Endothelial cell (in vitro differentiated cells): Measurements from ENCODE around the gene NTM. TPM values are rescaled to one million over a fixed set of nuclear protein-coding genes. Genes with fewer than 3 reads are reported as not detected.

Experiments
- DNase-seq: peaks from one replicate; pipeline ENCODE4 v3.0.0; 2021; ENCODE audit warnings: low spot score
- H3K27ac Mint-ChIP-seq: one replicate; pipeline ENCODE4 v1.8.0; 2021; ENCODE audit warnings: mixed read lengths, inconsistent platforms; ENCODE audit not compliant: unreplicated experiment
- H3K27me3 Mint-ChIP-seq: one replicate; pipeline ENCODE4 v1.8.0; 2021; ENCODE audit warnings: mild to moderate bottlenecking, moderate library complexity, mixed read lengths, inconsistent platforms; ENCODE audit not compliant: unreplicated experiment
- H3K36me3 Mint-ChIP-seq: one replicate; pipeline ENCODE4 v1.8.0; 2021; ENCODE audit warnings: mild to moderate bottlenecking, low read depth, mixed read lengths, inconsistent platforms; ENCODE audit not compliant: unreplicated experiment
- H3K4me1 Mint-ChIP-seq: one replicate; pipeline ENCODE4 v1.8.0; 2021; ENCODE audit warnings: mild to moderate bottlenecking, mixed read lengths, inconsistent platforms; ENCODE audit not compliant: unreplicated experiment
- H3K4me3 Mint-ChIP-seq: one replicate; pipeline ENCODE4 v1.8.0; 2021; ENCODE audit warnings: mild to moderate bottlenecking, mixed read lengths, inconsistent platforms; ENCODE audit not compliant: unreplicated experiment
- H3K9me3 Mint-ChIP-seq: one replicate; pipeline ENCODE4 v1.8.0; 2021; ENCODE audit warnings: mixed read lengths, inconsistent platforms; ENCODE audit not compliant: unreplicated experiment
- total RNA-seq: library from RNA; stranded (reverse); fragmentation: NEBNext Ultra II Directional; extraction: Animal tissue kit (Norgen Biotek cat#: 25700); gene quantifications from one replicate; pipeline ENCODE4 v1.2.1, GENCODE V29; 2021; ENCODE audit not compliant: unreplicated experiment
- TF ChIP-seq, protein P1 (sequence below): fragments of 200-600 bp; sonication (generic); IDR thresholded peaks from one replicate; pipeline ENCODE4 v1.5.0; 2021; ENCODE audit warnings: antibody characterized with exemption; ENCODE audit not compliant: unreplicated experiment

NTM gene
- total RNA-seq, 1 donor from 2014 or later, result 3.6 TPM

DNA sequence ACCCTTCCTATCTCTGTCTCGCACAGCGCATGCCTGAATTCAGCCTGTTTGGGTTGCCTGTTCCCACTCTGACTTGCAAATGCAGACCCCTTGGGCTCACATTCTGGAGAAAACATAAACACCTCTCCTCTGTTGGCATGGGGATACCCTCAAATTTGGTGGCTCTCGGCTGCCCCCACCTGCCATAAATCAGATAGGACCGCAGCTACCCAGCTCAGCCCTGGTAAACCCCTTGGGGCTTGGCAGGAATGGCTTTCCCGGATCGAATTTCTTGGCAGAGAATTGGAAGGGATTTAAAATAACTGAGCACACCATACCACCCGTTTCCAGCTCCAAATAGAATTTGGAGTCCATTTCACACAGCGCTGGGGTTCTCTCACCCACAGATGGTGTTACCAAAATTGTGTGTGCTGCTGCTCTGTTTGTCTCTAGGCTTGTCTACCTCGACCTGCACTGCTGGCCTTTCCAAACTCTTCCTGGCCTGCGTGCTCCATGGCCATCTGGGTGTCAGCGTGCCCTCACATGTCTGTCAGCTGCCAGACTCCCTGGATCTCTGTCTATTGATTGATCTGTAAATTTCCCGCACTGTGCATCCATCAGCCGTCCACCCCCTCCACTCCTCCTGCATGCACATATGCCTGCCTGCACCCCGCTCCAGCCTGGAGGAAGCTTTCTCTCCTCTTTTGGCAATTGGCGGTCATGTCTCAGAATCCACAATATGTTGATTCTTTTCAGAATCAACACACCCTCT, 134.0 kb downstream of the NTM start:
- Mint-ChIP-seq H3K4me1 (peaks cover 7% of the 10 kb centered on the region), H3K27ac (no peak overlapping the region), H3K36me3 (no peaks in the 10 kb centered on the region), H3K9me3 (no peaks in the 10 kb centered on the region), H3K4me3 (no peak overlapping the region), H3K27me3 (no peaks in the 10 kb centered on the region)
- peak; percentile 44 for DNase-seq
- TF ChIP-seq, protein P1, sequence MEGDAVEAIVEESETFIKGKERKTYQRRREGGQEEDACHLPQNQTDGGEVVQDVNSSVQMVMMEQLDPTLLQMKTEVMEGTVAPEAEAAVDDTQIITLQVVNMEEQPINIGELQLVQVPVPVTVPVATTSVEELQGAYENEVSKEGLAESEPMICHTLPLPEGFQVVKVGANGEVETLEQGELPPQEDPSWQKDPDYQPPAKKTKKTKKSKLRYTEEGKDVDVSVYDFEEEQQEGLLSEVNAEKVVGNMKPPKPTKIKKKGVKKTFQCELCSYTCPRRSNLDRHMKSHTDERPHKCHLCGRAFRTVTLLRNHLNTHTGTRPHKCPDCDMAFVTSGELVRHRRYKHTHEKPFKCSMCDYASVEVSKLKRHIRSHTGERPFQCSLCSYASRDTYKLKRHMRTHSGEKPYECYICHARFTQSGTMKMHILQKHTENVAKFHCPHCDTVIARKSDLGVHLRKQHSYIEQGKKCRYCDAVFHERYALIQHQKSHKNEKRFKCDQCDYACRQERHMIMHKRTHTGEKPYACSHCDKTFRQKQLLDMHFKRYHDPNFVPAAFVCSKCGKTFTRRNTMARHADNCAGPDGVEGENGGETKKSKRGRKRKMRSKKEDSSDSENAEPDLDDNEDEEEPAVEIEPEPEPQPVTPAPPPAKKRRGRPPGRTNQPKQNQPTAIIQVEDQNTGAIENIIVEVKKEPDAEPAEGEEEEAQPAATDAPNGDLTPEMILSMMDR, result no peak

- no peaks in the 10 kb centered on the region for H3K27me3 Mint-ChIP-seq
- TF ChIP-seq, protein P1, result no peak
- peaks cover 7% of the 10 kb centered on the region for H3K4me1 Mint-ChIP-seq
These were observed 135.9 kb downstream of the NTM start for GRCh38 chr11:131506348-131506747.

DNA sequence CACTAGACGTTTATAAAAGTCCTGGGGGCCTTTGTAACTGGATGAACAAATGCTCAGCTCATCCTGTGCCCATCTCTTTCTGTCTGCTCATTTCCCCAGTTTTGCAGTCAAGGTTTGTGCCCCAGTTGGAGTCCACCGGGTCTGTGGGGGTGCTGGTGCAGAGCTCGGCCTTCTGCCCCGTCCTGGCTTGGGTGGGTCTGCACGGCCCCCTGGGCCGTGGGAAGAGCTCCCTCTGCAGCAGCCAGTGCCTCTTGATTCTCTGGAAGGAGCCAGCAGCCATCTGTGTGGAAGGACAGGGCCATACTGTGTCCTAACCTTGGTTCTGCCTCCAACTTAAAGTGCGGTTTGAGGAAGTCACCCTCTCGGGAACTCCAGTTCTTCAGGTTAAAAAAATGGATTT, 140.2 kb downstream of the NTM start:
- Mint-ChIP-seq H3K4me1 (no peaks in the 10 kb centered on the region), H3K36me3 (no peaks in the 10 kb centered on the region), H3K27ac (no peak overlapping the region), H3K4me3 (no peak overlapping the region), H3K27me3 (no peaks in the 10 kb centered on the region), H3K9me3 (no peaks in the 10 kb centered on the region)
- TF ChIP-seq, protein P1, result no peak
- no peak for DNase-seq

More at GRCh38 chr11:131506348-131506747, 135.9 kb downstream of the NTM start:
- no peaks in the 10 kb centered on the region for H3K9me3 Mint-ChIP-seq
- no peak overlapping the region for H3K4me3 Mint-ChIP-seq
- no peaks in the 10 kb centered on the region for H3K36me3 Mint-ChIP-seq
- no peak overlapping the region for H3K27ac Mint-ChIP-seq
- no peak for DNase-seq

- Mint-ChIP-seq H3K27me3 (no peaks in the 10 kb centered on the region), H3K27ac (no peak overlapping the region), H3K9me3 (no peaks in the 10 kb centered on the region), H3K36me3 (no peaks in the 10 kb centered on the region), H3K4me1 (no peaks in the 10 kb centered on the region), H3K4me3 (no peak overlapping the region)
- TF ChIP-seq, protein P1, result peak; percentile 53
- DNase-seq, result peak; percentile 59
These were observed 141.4 kb downstream of the NTM start for GRCh38 chr11:131511794-131512193.

DNA sequence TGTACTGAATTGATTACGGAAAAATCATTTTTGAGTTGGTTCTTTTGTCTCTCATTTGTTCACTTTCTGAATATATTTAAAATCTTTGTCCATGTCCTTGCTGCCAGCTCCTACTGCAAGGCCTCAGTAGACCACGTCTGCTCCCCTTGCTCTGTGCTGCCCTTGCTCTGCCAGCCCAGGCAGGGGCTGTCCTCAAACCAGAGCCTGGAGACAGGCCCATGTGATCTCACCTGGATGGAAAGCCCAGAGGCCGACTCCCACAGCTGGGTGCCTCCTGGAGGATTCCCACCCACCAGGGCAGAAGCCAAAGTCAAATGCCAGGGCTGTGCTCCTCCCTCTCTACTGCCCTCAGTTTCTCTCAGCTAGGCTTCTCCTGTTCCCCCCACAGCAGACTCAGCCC, 141.8 kb downstream of the NTM start:
- no peaks in the 10 kb centered on the region for H3K9me3 Mint-ChIP-seq
- H3K4me1 Mint-ChIP-seq, result no peaks in the 10 kb centered on the region
- no peak overlapping the region for H3K27ac Mint-ChIP-seq
- H3K27me3 Mint-ChIP-seq, result no peaks in the 10 kb centered on the region
- DNase-seq, result no peak
- H3K36me3 Mint-ChIP-seq, result no peaks in the 10 kb centered on the region
- TF ChIP-seq, protein P1, result no peak
- no peak overlapping the region for H3K4me3 Mint-ChIP-seq
